Calu3 (cell line): ENCODE results near the gene DDX60. TPM values are rescaled to one million over a fixed set of nuclear protein-coding genes. Genes with fewer than 3 reads are reported as not detected.
"Not testable (repeated sequence)": the region's sequence is repeated elsewhere in the genome, so short reads cannot be mapped to it uniquely, and the experiment has no call there.

Source experiments
- BruUV-seq: library from RNA; stranded (reverse); fragments of 400-500 nt; replicated peaks from 2 replicates; lab custom pipeline; 2021; lab: Mats Ljungman, UMichigan
- CTCF ChIA-PET: fragments of 300-600 bp; sonication (Branson Sonifier 250); formaldehyde crosslinking; loops from one replicate; lab custom pipeline; 2022; ENCODE audit warnings: antibody characterized with exemption; lab: Charles Lee
- DNase-seq: peaks from one replicate; pipeline ENCODE4 v3.0.0; 2022
- H3K27ac Mint-ChIP-seq: one replicate; pipeline ENCODE4 v1.8.0; 2022; ENCODE audit warnings: mixed read lengths; ENCODE audit not compliant: unreplicated experiment
- H3K27me3 Mint-ChIP-seq: one replicate; pipeline ENCODE4 v1.8.0; 2022; ENCODE audit warnings: mixed read lengths; ENCODE audit not compliant: unreplicated experiment
- H3K36me3 Mint-ChIP-seq: one replicate; pipeline ENCODE4 v1.8.0; 2022; ENCODE audit warnings: mild to moderate bottlenecking, moderate library complexity, mixed read lengths; ENCODE audit not compliant: insufficient read depth, unreplicated experiment
- H3K4me1 Mint-ChIP-seq: one replicate; pipeline ENCODE4 v1.8.0; 2022; ENCODE audit warnings: mild to moderate bottlenecking, low read depth, mixed read lengths; ENCODE audit not compliant: unreplicated experiment
- H3K4me3 Mint-ChIP-seq: one replicate; pipeline ENCODE4 v1.8.0; 2022; ENCODE audit warnings: mild to moderate bottlenecking, low read depth, moderate library complexity, mixed read lengths; ENCODE audit not compliant: unreplicated experiment
- H3K9me3 Mint-ChIP-seq: one replicate; pipeline ENCODE4 v1.8.0; 2022; ENCODE audit warnings: low read depth, mixed read lengths; ENCODE audit not compliant: unreplicated experiment
- CTCF ChIP-seq: fragments of 200-600 bp; IDR thresholded peaks from one replicate; pipeline ENCODE4 v1.8.0; 2022; ENCODE audit warnings: antibody characterized with exemption; ENCODE audit not compliant: unreplicated experiment
- intact Hi-C: fragments of 100-400 bp; cut with micrococcal nuclease; formaldehyde crosslinking; loops from one replicate; pipeline ENCODE4 v1.10.0; 2022; ENCODE audit not compliant: unreplicated experiment
- total RNA-seq: library from RNA; stranded (reverse); gene quantifications from 2 replicates; pipeline ENCODE4 v1.2.3, GENCODE V29; 2022

The DDX60 gene
- total RNA-seq, 1 experiment from 2014 or later = 66.5 TPM

- BruUV-seq = no TSS peak
- CTCF ChIA-PET = no interaction called here
- H3K27me3 Mint-ChIP-seq = no peaks in the 10 kb centered on the region
- no peak overlapping the region for H3K27ac Mint-ChIP-seq
- no peak for DNase-seq
- intact Hi-C loops = no loop called here
- H3K9me3 Mint-ChIP-seq = no peaks in the 10 kb centered on the region
- no peak overlapping the region for H3K4me3 Mint-ChIP-seq
- H3K36me3 Mint-ChIP-seq = no peaks in the 10 kb centered on the region
- TF ChIP-seq CTCF = no peak
- no peaks in the 10 kb centered on the region for H3K4me1 Mint-ChIP-seq
Measured at GRCh38 chr4:168337550-168337940, 19.0 kb upstream of the DDX60 start.

GRCh38 chr4:168336837-168337549 lies 18.4 kb upstream of the DDX60 start:
- CTCF ChIA-PET = no interaction called here
- no TSS peak for BruUV-seq
- intact Hi-C loops = no loop called here
- Mint-ChIP-seq H3K36me3 (no peaks in the 10 kb centered on the region), H3K4me3 (no peak overlapping the region), H3K27me3 (no peaks in the 10 kb centered on the region), H3K9me3 (no peaks in the 10 kb centered on the region), H3K4me1 (no peaks in the 10 kb centered on the region), H3K27ac (no peak overlapping the region)
- no peak for DNase-seq
- no peak for TF ChIP-seq CTCF

GRCh38 chr4:168335621-168336020 lies 17.1 kb upstream of the DDX60 start:
- H3K9me3 Mint-ChIP-seq = no peaks in the 10 kb centered on the region
- no peak overlapping the region for H3K4me3 Mint-ChIP-seq
- no peaks in the 10 kb centered on the region for H3K4me1 Mint-ChIP-seq
- no peaks in the 10 kb centered on the region for H3K27me3 Mint-ChIP-seq
- no TSS peak for BruUV-seq
- no peak for DNase-seq
- no peaks in the 10 kb centered on the region for H3K36me3 Mint-ChIP-seq
- CTCF ChIA-PET = no interaction called here
- TF ChIP-seq CTCF = no peak
- intact Hi-C loops = no loop called here
- H3K27ac Mint-ChIP-seq = no peak overlapping the region

GRCh38 chr4:168334053-168334452 lies 15.5 kb upstream of the DDX60 start:
- Mint-ChIP-seq H3K36me3 (no peaks in the 10 kb centered on the region), H3K27ac (no peak overlapping the region), H3K27me3 (no peaks in the 10 kb centered on the region), H3K4me3 (no peak overlapping the region), H3K4me1 (no peaks in the 10 kb centered on the region), H3K9me3 (no peaks in the 10 kb centered on the region)
- TF ChIP-seq CTCF = no peak
- CTCF ChIA-PET = no interaction called here
- intact Hi-C loops = no loop called here
- no TSS peak for BruUV-seq
- DNase-seq = no peak

- H3K4me1 Mint-ChIP-seq, H3K27ac Mint-ChIP-seq, CTCF ChIA-PET, H3K4me3 Mint-ChIP-seq, intact Hi-C loops, H3K36me3 Mint-ChIP-seq, DNase-seq, H3K9me3 Mint-ChIP-seq, H3K27me3 Mint-ChIP-seq, BruUV-seq: not testable (repeated sequence)
Measured at GRCh38 chr4:168330575-168330974, 12.0 kb upstream of the DDX60 start.
